Neural cell (in vitro differentiated cells): ENCODE results near the gene RMDN2.

Experiments
- EP300 ChIP-seq: fragments of 450-650 bp; conservative IDR thresholded peaks from 2 replicates; pipeline ENCODE4 v1.6.1; 2014; ENCODE audit warnings: antibody characterized with exemption, mild to moderate bottlenecking, moderate library complexity; ENCODE audit not compliant: poor library complexity, severe bottlenecking
- EZH2 ChIP-seq: fragments of 200-600, 300-800 bp; shearing (Covaris generic), sonication (generic); IDR thresholded peaks from 2 replicates; pipeline ENCODE4 v1.6.1; 2014; ENCODE audit warnings: antibody characterized with exemption, low read length, borderline replicate concordance, mild to moderate bottlenecking; ENCODE audit not compliant: insufficient read depth, poor library complexity, severe bottlenecking
- MXI1 ChIP-seq: fragments of 450-650 bp; conservative IDR thresholded peaks from 2 replicates; pipeline ENCODE4 v1.6.1; 2014; ENCODE audit warnings: antibody characterized with exemption, mild to moderate bottlenecking; ENCODE audit not compliant: poor library complexity, severe bottlenecking
- POLR2AphosphoS5 ChIP-seq: IDR thresholded peaks from 2 replicates; pipeline ENCODE4 v1.6.1; 2012
- RAD21 ChIP-seq: fragments of 450-650 bp; conservative IDR thresholded peaks from 2 replicates; pipeline ENCODE4 v1.6.1; 2014; ENCODE audit warnings: antibody characterized with exemption, mild to moderate bottlenecking, moderate library complexity
- SMC3 ChIP-seq: fragments of 450-650 bp; conservative IDR thresholded peaks from 2 replicates; pipeline ENCODE4 v1.6.1; 2014; ENCODE audit warnings: antibody characterized with exemption, mild to moderate bottlenecking, moderate library complexity; ENCODE audit not compliant: poor library complexity
- TAF1 ChIP-seq: IDR thresholded peaks from 2 replicates; pipeline ENCODE4 v1.6.1; 2012; ENCODE audit warnings: low read depth
- TF ChIP-seq, protein P1 (sequence below): fragments of 450-650 bp; IDR thresholded peaks from 2 replicates; pipeline ENCODE4 v1.5.1; 2014; ENCODE audit warnings: antibody characterized with exemption, mild to moderate bottlenecking, moderate library complexity; ENCODE audit not compliant: poor library complexity, severe bottlenecking
- TF ChIP-seq, protein P2 (sequence below): IDR thresholded peaks from 2 replicates; pipeline ENCODE4 v1.6.1; 2012; ENCODE audit warnings: borderline replicate concordance

DNA sequence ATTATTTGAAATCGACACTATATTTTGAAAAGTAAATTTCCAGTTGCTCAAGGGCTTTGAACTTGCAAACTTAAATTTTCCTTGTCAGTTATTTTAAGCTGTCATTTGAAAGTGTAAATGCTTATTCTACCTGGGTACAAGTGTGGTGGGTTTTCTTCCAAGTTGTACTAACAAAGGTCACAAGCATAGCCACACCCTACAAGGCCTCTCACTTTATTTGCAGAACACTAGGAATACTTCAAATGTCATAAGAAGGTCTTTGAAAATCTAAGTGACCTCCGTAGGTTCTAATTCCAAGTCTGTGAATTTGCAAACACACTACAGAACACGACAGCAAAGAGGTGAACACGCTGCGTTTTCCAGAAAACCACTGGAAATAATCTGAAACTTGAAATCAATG lies 9.3 kb upstream of the RMDN2 start:
- TF ChIP-seq RAD21 (no peak), EP300 (no peak), POLR2AphosphoS5 (no peak), SMC3 (no peak), MXI1 (no peak), TAF1 (no peak), EZH2 (no peak)
- TF ChIP-seq, protein P1, sequence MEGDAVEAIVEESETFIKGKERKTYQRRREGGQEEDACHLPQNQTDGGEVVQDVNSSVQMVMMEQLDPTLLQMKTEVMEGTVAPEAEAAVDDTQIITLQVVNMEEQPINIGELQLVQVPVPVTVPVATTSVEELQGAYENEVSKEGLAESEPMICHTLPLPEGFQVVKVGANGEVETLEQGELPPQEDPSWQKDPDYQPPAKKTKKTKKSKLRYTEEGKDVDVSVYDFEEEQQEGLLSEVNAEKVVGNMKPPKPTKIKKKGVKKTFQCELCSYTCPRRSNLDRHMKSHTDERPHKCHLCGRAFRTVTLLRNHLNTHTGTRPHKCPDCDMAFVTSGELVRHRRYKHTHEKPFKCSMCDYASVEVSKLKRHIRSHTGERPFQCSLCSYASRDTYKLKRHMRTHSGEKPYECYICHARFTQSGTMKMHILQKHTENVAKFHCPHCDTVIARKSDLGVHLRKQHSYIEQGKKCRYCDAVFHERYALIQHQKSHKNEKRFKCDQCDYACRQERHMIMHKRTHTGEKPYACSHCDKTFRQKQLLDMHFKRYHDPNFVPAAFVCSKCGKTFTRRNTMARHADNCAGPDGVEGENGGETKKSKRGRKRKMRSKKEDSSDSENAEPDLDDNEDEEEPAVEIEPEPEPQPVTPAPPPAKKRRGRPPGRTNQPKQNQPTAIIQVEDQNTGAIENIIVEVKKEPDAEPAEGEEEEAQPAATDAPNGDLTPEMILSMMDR, result no peak
- TF ChIP-seq, protein P2, sequence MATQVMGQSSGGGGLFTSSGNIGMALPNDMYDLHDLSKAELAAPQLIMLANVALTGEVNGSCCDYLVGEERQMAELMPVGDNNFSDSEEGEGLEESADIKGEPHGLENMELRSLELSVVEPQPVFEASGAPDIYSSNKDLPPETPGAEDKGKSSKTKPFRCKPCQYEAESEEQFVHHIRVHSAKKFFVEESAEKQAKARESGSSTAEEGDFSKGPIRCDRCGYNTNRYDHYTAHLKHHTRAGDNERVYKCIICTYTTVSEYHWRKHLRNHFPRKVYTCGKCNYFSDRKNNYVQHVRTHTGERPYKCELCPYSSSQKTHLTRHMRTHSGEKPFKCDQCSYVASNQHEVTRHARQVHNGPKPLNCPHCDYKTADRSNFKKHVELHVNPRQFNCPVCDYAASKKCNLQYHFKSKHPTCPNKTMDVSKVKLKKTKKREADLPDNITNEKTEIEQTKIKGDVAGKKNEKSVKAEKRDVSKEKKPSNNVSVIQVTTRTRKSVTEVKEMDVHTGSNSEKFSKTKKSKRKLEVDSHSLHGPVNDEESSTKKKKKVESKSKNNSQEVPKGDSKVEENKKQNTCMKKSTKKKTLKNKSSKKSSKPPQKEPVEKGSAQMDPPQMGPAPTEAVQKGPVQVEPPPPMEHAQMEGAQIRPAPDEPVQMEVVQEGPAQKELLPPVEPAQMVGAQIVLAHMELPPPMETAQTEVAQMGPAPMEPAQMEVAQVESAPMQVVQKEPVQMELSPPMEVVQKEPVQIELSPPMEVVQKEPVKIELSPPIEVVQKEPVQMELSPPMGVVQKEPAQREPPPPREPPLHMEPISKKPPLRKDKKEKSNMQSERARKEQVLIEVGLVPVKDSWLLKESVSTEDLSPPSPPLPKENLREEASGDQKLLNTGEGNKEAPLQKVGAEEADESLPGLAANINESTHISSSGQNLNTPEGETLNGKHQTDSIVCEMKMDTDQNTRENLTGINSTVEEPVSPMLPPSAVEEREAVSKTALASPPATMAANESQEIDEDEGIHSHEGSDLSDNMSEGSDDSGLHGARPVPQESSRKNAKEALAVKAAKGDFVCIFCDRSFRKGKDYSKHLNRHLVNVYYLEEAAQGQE, result no peak
